IMR-90 (cell line): Measurements from ENCODE around the gene PRSS50. TPM values are rescaled to one million over a fixed set of nuclear protein-coding genes. Genes with fewer than 3 reads are reported as not detected.

Experiments used
- ATAC-seq: fragments of 200-7000 bp; cut with Tn5 transposase; 2 replicates; pipeline ENCODE4 v1.9.1; 2020; ENCODE audit warnings: low read depth, mild to moderate bottlenecking, moderate library complexity
- BruUV-seq: library from RNA; stranded (reverse); fragments of 400-500 nt; replicated peaks from 2 replicates; lab custom pipeline; 2021; lab: Mats Ljungman, UMichigan
- CTCF ChIA-PET: fragments of 300-600 bp; formaldehyde crosslinking; extraction: SDS; loops from one replicate; lab custom pipeline; 2021; ENCODE audit warnings: antibody characterized with exemption; lab: Yijun Ruan, JAX
- POLR2A ChIA-PET: fragments of 300-600 bp; sonication (Branson Sonifier 250); formaldehyde crosslinking; loops from one replicate; lab custom pipeline; 2022; ENCODE audit warnings: antibody characterized with exemption; ENCODE audit not compliant: unreplicated experiment; lab: Charles Lee
- DNase-seq: peaks from one replicate; pipeline ENCODE4 v3.0.0; 2013
- H2AFZ ChIP-seq: replicated peaks from 2 replicates; pipeline ENCODE3; 2013; ENCODE audit warnings: low read length, mild to moderate bottlenecking; ENCODE audit not compliant: poor library complexity
- H2AK5ac ChIP-seq: 2 replicates; pipeline ENCODE4 v1.6.1; 2013; ENCODE audit warnings: low read depth, low read length, inconsistent platforms
- H2AK9ac ChIP-seq: replicated peaks from 2 replicates; pipeline ENCODE3; 2013; ENCODE audit warnings: mild to moderate bottlenecking, low read depth, low read length, moderate library complexity; ENCODE audit not compliant: poor library complexity
- H2BK120ac ChIP-seq: 2 replicates; pipeline ENCODE4 v1.6.1; 2013; ENCODE audit warnings: low read depth, low read length, inconsistent platforms
- H2BK15ac ChIP-seq: 3 replicates; pipeline ENCODE4 v1.6.1; 2013; ENCODE audit warnings: low read depth, low read length, inconsistent platforms
- H2BK20ac ChIP-seq: 2 replicates; pipeline ENCODE4 v1.6.1; 2013; ENCODE audit warnings: low read depth, mild to moderate bottlenecking, inconsistent platforms, low read length, moderate library complexity
- H2BK5ac ChIP-seq: 2 replicates; pipeline ENCODE4 v1.6.1; 2013; ENCODE audit warnings: mild to moderate bottlenecking, low read depth, low read length, inconsistent platforms; ENCODE audit not compliant: poor library complexity, severe bottlenecking
- H3K14ac ChIP-seq: replicated peaks from 2 replicates; pipeline ENCODE4 v1.6.1; 2013; ENCODE audit warnings: low read depth, low read length, inconsistent platforms
- H3K18ac ChIP-seq: 2 replicates; pipeline ENCODE4 v1.6.1; 2013; ENCODE audit warnings: low read depth, low read length, control low read depth
- H3K23ac ChIP-seq: 2 replicates; pipeline ENCODE4 v1.6.1; 2013; ENCODE audit warnings: low read depth, low read length, inconsistent platforms
- H3K27ac ChIP-seq: 2 replicates; pipeline ENCODE4 v1.5.1; 2013; ENCODE audit warnings: mild to moderate bottlenecking, control low read depth, low read length; ENCODE audit not compliant: insufficient read depth
- H3K27me3 ChIP-seq: 2 replicates; pipeline ENCODE4 v1.6.1; 2013; ENCODE audit warnings: low read length; ENCODE audit not compliant: control insufficient read depth, insufficient read depth
- H3K36me3 ChIP-seq: 2 replicates; pipeline ENCODE4 v1.6.1; 2013; ENCODE audit warnings: low read length, mixed read lengths; ENCODE audit not compliant: control insufficient read depth, insufficient read depth
- H3K4ac ChIP-seq: 2 replicates; pipeline ENCODE4 v1.6.1; 2013; ENCODE audit warnings: low read depth, low read length, inconsistent platforms
- H3K4me1 ChIP-seq: 2 replicates; pipeline ENCODE4 v1.6.1; 2013; ENCODE audit warnings: low read length, mixed read lengths; ENCODE audit not compliant: control insufficient read depth, insufficient read depth
- H3K4me2 ChIP-seq: 2 replicates; pipeline ENCODE4 v1.6.1; 2013; ENCODE audit warnings: low read depth, mild to moderate bottlenecking, control low read depth, low read length, moderate library complexity
- H3K4me3 ChIP-seq: 2 replicates; pipeline ENCODE4 v1.5.1; 2013; ENCODE audit warnings: low read depth, mild to moderate bottlenecking, control low read depth, low read length, moderate library complexity; ENCODE audit not compliant: insufficient read depth
- H3K56ac ChIP-seq: 2 replicates; pipeline ENCODE4 v1.6.1; 2013; ENCODE audit warnings: low read length, inconsistent platforms; ENCODE audit not compliant: insufficient read depth; ENCODE audit errors: extremely low read depth
- H3K79me1 ChIP-seq, 2 experiments: 2 replicates each; pipeline ENCODE4 v1.6.1; 2013; ENCODE audit warnings: low read length in 2 of 2, inconsistent platforms in 1 of 2, low read depth in 1 of 2
- H3K9ac ChIP-seq: 2 replicates; pipeline ENCODE4 v1.6.1; 2013; ENCODE audit warnings: low read depth, low read length, control low read depth
- H3K9me1 ChIP-seq: 2 replicates; pipeline ENCODE4 v1.6.1; 2013; ENCODE audit warnings: low read length, inconsistent platforms; ENCODE audit not compliant: insufficient read depth
- H3K9me3 ChIP-seq: 2 replicates; pipeline ENCODE4 v1.6.1; 2013; ENCODE audit warnings: low read length; ENCODE audit not compliant: control insufficient read depth, insufficient read depth
- H4K20me1 ChIP-seq: 2 replicates; pipeline ENCODE4 v1.6.1; 2013; ENCODE audit warnings: low read length, inconsistent platforms; ENCODE audit not compliant: insufficient read depth
- H4K5ac ChIP-seq: 2 replicates; pipeline ENCODE4 v1.6.1; 2013; ENCODE audit warnings: mild to moderate bottlenecking, low read depth, low read length, control low read depth
- H4K8ac ChIP-seq, 2 experiments: 2 replicates each; pipeline ENCODE4 v1.6.1; 2013; ENCODE audit warnings: low read depth in 2 of 2, low read length in 2 of 2, control low read depth in 1 of 2, inconsistent platforms in 1 of 2
- H4K91ac ChIP-seq: 2 replicates; pipeline ENCODE4 v1.6.1; 2013; ENCODE audit warnings: low read depth, low read length, inconsistent platforms; ENCODE audit not compliant: insufficient read depth
- CEBPB ChIP-seq: IDR thresholded peaks from 2 replicates; pipeline ENCODE4 v1.6.1; 2012; ENCODE audit warnings: low read depth, low read length, improper control_type of control experiment
- CHD1 ChIP-seq: IDR thresholded peaks from 2 replicates; pipeline ENCODE4 v1.6.1; 2012; ENCODE audit warnings: low read depth, low read length, improper control_type of control experiment
- ELK1 ChIP-seq: fragments of 150-350 bp; IDR thresholded peaks from 2 replicates; pipeline ENCODE4 v1.6.1; 2016; ENCODE audit warnings: low read depth, mild to moderate bottlenecking, low read length, moderate library complexity, borderline replicate concordance
- FOS ChIP-seq: fragments of 150-350 bp; IDR thresholded peaks from 2 replicates; pipeline ENCODE4 v1.6.1; 2016; ENCODE audit warnings: low read depth, low read length
- NFE2L2 ChIP-seq: fragments of 150-350 bp; IDR thresholded peaks from 2 replicates; pipeline ENCODE4 v1.6.1; 2016; ENCODE audit warnings: low read depth, mild to moderate bottlenecking, low read length
- POLR2A ChIP-seq: IDR thresholded peaks from 2 replicates; pipeline ENCODE4 v1.6.1; 2012; ENCODE audit warnings: mild to moderate bottlenecking, low read depth, low read length
- RCOR1 ChIP-seq: IDR thresholded peaks from 2 replicates; pipeline ENCODE4 v1.6.1; 2012; ENCODE audit warnings: mild to moderate bottlenecking, low read length, improper control_type of control experiment; ENCODE audit not compliant: insufficient replicate concordance
- RFX5 ChIP-seq: IDR thresholded peaks from 2 replicates; pipeline ENCODE4 v1.8.0; 2012; ENCODE audit warnings: low read depth, mild to moderate bottlenecking, low read length, moderate library complexity
- WGBS, 2 experiments: methylation state at CpG; one replicate each; pipeline versions ENCODE4 v1.1.5 to v1.1.7; 2013; ENCODE audit warnings: missing lambda C conversion rate in 2 of 2; ENCODE audit not compliant: insufficient read length in 1 of 2; ENCODE audit errors: extremely low coverage in 2 of 2; 5-methylcytosine and 5-hydroxymethylcytosine counted together
- dilution Hi-C: fragments of 300-500 bp; cut with HindIII; formaldehyde crosslinking; loops from one replicate; pipeline ENCODE4 v1.14.3; 2018; ENCODE audit warnings: low sequenced_read_pairs; ENCODE audit not compliant: unreplicated experiment
- in situ Hi-C: fragments of 300-500 bp; cut with MboI; formaldehyde crosslinking; loops from 3 replicates; pipeline ENCODE4 v1.14.3; 2019; ENCODE audit warnings: low sequenced_read_pairs, inconsistent platforms, mixed read lengths
- intact Hi-C: fragments of 100-400 bp; cut with micrococcal nuclease; formaldehyde crosslinking; loops from 2 replicates; pipeline ENCODE4 v1.10.0; 2022
- polyA plus RNA-seq, 3 experiments: library from polyadenylated mRNA; depleted of rRNA; stranded (reverse); fragments of >200 nt; gene quantifications; 2 replicates each; pipeline ENCODE4 v1.2.3, GENCODE V29; 2012; ENCODE audit warnings: low replicate concordance in 1 of 3
- total RNA-seq: library from RNA; depleted of rRNA; stranded (reverse); fragments of >200 nt; gene quantifications from 2 replicates; pipeline ENCODE4 v1.2.3, GENCODE V29; 2012

Gene PRSS50
- total and polyA plus RNA-seq, 2 of the 4 experiments (the other 2 are of a cell fraction): not detected

- H3K14ac ChIP-seq: no peak overlapping the region
- no peak overlapping the region for H3K4me3 ChIP-seq
- peaks cover 36% of the 10 kb centered on the region for H3K27me3 ChIP-seq
- DNase-seq (no peak), ATAC-seq (no peak)
- no peak overlapping the region for H4K91ac ChIP-seq
- H3K4me2 ChIP-seq: no peak overlapping the region
- no peak overlapping the region for H3K18ac ChIP-seq
- no peak overlapping the region for H2AK9ac ChIP-seq
- ChIA-PET CTCF (no interaction called here), POLR2A (interaction anchor here (0.6 kb wide), 1 partner anchor 820 kb away, joined by 3 read pairs; no protein-coding TSS in a partner anchor)
- H2BK20ac ChIP-seq: no peak overlapping the region
- no TSS peak for BruUV-seq
- intact Hi-C loops (no loop called here), in situ Hi-C loops (no loop called here), dilution Hi-C loops (no loop called here)
- no peaks in the 10 kb centered on the region for H3K4me1 ChIP-seq
- H2AK5ac ChIP-seq: no peak overlapping the region
- no peaks in the 10 kb centered on the region for H3K9me1 ChIP-seq
- no peak overlapping the region for H2BK5ac ChIP-seq
- TF ChIP-seq ELK1 (no peak), FOS (no peak), CEBPB (no peak), RFX5 (no peak), CHD1 (no peak), POLR2A (no peak), RCOR1 (no peak), NFE2L2 (no peak)
- no peak overlapping the region for H2BK120ac ChIP-seq
- H2BK15ac ChIP-seq: no peak overlapping the region
- H4K5ac ChIP-seq: no peak overlapping the region
- H3K27ac ChIP-seq: no peak overlapping the region
- H4K8ac ChIP-seq: no peak overlapping the region
- no peaks in the 10 kb centered on the region for H4K20me1 ChIP-seq
- no peaks in the 10 kb centered on the region for H3K9me3 ChIP-seq
- H2AFZ ChIP-seq: no peak overlapping the region
- WGBS, 2 experiments: 50% methylated on average over 2 of the region's 9 CpGs; no CpG with 5 or more reads in 1 of the 2 experiments
- no peaks in the 10 kb centered on the region for H3K79me1 ChIP-seq
- H3K56ac ChIP-seq: no peak overlapping the region
- no peaks in the 10 kb centered on the region for H3K36me3 ChIP-seq
- no peak overlapping the region for H3K4ac ChIP-seq
- no peak overlapping the region for H3K23ac ChIP-seq
- H3K9ac ChIP-seq: no peak overlapping the region
These were observed 15.5 kb upstream of the PRSS50 start for GRCh38 chr3:46733026-46733800.
